Measurements from ENCODE around the gene OGN. TPM values are rescaled to one million over a fixed set of nuclear protein-coding genes. Genes with fewer than 3 reads are reported as not detected.

The OGN gene
- total RNA-seq, 1 donor from 2014 or later, result not detected

DNA sequence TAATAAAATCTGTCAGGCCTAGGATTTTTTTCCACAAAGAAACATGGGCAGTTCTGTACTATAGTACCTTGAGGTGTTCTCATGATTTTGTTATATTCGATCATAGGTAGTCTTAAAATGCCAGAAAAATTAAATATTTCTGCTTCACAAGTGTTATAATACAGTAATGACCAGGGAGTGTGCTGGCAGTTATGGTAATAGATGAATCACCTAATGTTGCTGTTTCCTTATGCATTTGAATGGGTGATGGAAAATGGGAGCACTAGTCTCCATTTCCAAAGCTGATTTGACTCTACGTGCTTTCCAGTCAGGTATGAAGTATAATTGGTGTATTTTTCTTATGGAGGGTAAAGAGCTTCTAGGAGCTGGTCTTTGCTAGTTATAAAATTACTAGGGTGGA, 23.8 kb downstream of the OGN start:
- DNase-seq (ENCODE audit: low read depth), result no peak
- H3K4me3 ChIP-seq (ENCODE audit: low read depth, low read length), result no peak overlapping the region
- TF ChIP-seq, protein P1, sequence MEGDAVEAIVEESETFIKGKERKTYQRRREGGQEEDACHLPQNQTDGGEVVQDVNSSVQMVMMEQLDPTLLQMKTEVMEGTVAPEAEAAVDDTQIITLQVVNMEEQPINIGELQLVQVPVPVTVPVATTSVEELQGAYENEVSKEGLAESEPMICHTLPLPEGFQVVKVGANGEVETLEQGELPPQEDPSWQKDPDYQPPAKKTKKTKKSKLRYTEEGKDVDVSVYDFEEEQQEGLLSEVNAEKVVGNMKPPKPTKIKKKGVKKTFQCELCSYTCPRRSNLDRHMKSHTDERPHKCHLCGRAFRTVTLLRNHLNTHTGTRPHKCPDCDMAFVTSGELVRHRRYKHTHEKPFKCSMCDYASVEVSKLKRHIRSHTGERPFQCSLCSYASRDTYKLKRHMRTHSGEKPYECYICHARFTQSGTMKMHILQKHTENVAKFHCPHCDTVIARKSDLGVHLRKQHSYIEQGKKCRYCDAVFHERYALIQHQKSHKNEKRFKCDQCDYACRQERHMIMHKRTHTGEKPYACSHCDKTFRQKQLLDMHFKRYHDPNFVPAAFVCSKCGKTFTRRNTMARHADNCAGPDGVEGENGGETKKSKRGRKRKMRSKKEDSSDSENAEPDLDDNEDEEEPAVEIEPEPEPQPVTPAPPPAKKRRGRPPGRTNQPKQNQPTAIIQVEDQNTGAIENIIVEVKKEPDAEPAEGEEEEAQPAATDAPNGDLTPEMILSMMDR (IDR thresholded peaks at IDR 0.05; ENCODE audit: insufficient read depth, low read length, poor library complexity, severe bottlenecking), result no peak

DNA sequence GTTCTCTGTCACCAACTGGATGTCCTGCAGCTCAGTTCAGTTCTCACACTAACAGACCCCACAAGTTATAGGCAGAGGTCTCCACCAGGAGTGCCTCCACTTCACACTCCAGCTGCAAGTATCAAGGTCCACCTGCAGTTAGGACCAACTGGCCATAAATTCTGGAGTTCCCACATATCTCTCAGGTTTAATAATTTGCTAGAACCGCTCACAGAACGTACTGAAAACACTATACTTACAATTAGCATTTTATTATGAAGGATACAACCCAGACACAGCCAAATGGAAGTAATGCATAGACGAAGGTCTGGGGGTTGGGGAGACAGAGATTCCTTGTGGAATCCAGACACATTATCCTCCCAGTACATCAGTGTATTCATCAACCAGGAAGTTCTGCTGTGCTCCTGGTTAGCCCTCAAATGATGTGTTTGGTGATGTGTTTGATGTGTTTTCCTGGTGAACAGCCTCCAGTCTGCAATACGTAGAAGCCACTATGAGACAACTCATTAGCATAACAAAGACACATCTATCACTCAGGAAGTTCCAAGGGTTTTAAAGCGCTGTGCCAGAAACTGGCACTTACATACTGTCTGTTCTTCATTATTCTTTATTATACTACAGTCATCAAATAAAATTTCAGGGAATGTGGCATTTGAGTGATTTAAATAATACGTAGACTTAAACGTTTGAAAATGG, 25.4 kb downstream of the OGN start:
- no peaks in the 10 kb centered on the region for H3K27me3 ChIP-seq (ENCODE audit: control insufficient read depth, insufficient read depth, low read length)
- no peak overlapping the region for H3K4me3 ChIP-seq (ENCODE audit: low read depth, low read length)
- H3K36me3 ChIP-seq (ENCODE audit: control insufficient read depth, insufficient read depth, low read length), result no peaks in the 10 kb centered on the region
- TF ChIP-seq, protein P1 (IDR thresholded peaks at IDR 0.05; ENCODE audit: insufficient read depth, low read length, poor library complexity, severe bottlenecking), result no peak
- DNase-seq (ENCODE audit: low read depth), result no peak

More for the DNA sequence above, 23.8 kb downstream of the OGN start:
- Histone ChIP-seq H3K27me3 (ENCODE audit: control insufficient read depth, insufficient read depth, low read length) (no peaks in the 10 kb centered on the region), H3K36me3 (ENCODE audit: control insufficient read depth, insufficient read depth, low read length) (no peaks in the 10 kb centered on the region)

DNA sequence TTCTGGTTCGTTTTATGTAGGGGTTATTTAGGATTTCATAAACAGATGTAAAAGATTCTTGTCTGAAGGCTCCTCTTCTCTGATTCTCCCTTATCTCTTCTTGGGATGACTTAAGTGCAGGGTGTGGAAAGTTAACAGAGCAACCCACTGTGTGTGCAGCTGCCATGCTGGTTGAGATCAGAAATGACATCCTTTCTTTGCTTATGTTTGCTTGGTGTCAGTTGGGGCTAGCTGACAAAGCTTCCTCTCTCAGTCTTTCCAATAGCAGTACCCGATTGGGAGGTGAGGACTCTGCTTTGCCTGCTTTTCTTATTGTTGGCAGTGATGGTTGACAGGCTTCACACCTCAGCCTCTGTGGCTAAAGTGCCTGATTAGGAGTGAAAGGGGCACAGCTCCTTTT, 26.5 kb downstream of the OGN start:
- TF ChIP-seq, protein P1 (IDR thresholded peaks at IDR 0.05; ENCODE audit: insufficient read depth, low read length, poor library complexity, severe bottlenecking), result no peak
- Histone ChIP-seq H3K36me3 (ENCODE audit: control insufficient read depth, insufficient read depth, low read length) (no peaks in the 10 kb centered on the region), H3K27me3 (ENCODE audit: control insufficient read depth, insufficient read depth, low read length) (no peaks in the 10 kb centered on the region), H3K4me3 (ENCODE audit: low read depth, low read length) (no peak overlapping the region)
- no peak for DNase-seq (ENCODE audit: low read depth)

DNA sequence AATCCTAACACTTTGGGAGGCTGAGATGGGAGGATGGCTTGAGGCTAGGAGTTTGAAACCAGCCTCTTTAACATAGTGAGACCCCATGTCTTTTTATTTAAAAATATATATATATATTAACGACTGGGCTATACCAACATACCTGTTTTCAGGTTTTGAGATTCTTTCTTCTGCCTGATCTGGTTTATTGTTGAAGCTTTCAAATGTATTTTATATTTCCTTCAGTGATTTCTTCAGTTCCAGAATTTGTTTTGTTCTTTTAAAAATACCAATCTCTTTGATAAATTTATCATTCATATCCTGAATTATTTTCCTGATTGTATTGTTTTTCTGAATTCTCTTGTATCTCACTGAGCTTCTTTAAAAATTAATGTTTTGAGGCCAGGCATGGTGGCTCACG, 31.2 kb downstream of the OGN start:
- no peak for DNase-seq (ENCODE audit: low read depth)
- Histone ChIP-seq H3K4me3 (ENCODE audit: low read depth, low read length) (no peak overlapping the region), H3K27me3 (ENCODE audit: control insufficient read depth, insufficient read depth, low read length) (no peaks in the 10 kb centered on the region), H3K36me3 (ENCODE audit: control insufficient read depth, insufficient read depth, low read length) (no peaks in the 10 kb centered on the region)
- TF ChIP-seq, protein P1 (IDR thresholded peaks at IDR 0.05; ENCODE audit: insufficient read depth, low read length, poor library complexity, severe bottlenecking), result no peak

DNA sequence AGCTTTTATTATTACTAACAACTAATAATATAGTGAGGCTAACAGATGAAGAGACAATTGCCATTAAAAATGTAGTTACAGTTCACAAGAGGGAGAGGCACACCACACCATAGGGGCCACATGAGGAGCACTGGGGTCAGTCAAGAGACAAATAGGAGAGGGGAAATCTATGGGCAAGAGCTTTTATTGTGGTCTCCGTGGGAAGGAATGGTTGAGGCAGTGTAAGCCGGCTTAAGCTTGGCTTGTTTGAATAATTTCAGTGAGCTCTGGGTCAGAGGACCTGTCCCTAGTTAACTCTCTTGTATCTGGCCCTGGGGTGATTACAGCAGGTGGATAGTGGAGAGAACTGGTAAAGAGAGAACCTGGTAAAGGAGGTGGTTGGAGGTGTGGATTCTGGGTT, 35.3 kb downstream of the OGN start:
- Histone ChIP-seq H3K36me3 (ENCODE audit: control insufficient read depth, insufficient read depth, low read length) (no peaks in the 10 kb centered on the region), H3K27me3 (ENCODE audit: control insufficient read depth, insufficient read depth, low read length) (no peaks in the 10 kb centered on the region), H3K4me3 (ENCODE audit: low read depth, low read length) (no peak overlapping the region)
- TF ChIP-seq, protein P1 (IDR thresholded peaks at IDR 0.05; ENCODE audit: insufficient read depth, low read length, poor library complexity, severe bottlenecking), result no peak
- no peak for DNase-seq (ENCODE audit: low read depth)

DNA sequence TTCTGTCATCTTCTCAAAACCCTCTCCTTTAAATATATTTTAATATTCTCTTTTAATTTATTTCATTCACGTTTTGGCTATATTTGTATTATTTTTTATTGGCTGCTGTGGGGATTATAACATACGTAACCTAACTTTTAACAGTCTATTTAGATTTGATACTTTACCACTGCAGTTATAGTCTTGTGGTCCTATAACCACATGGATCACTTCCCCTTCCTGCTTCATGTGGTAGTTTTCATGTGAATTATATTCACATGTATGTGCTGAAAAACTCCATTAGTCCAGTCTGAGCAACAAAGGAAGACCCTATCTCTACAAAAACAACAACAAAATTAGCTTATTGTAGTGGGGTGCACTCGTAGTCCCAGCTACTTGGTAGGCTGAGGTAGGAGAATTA, 44.3 kb downstream of the OGN start:
- no peaks in the 10 kb centered on the region for H3K36me3 ChIP-seq (ENCODE audit: control insufficient read depth, insufficient read depth, low read length)
- no peak overlapping the region for H3K4me3 ChIP-seq (ENCODE audit: low read depth, low read length)
- no peak for DNase-seq (ENCODE audit: low read depth)
- TF ChIP-seq, protein P1 (IDR thresholded peaks at IDR 0.05; ENCODE audit: insufficient read depth, low read length, poor library complexity, severe bottlenecking), result no peak
- no peaks in the 10 kb centered on the region for H3K27me3 ChIP-seq (ENCODE audit: control insufficient read depth, insufficient read depth, low read length)
